ENCODE results near the gene DDR1.

Gene DDR1

DNA sequence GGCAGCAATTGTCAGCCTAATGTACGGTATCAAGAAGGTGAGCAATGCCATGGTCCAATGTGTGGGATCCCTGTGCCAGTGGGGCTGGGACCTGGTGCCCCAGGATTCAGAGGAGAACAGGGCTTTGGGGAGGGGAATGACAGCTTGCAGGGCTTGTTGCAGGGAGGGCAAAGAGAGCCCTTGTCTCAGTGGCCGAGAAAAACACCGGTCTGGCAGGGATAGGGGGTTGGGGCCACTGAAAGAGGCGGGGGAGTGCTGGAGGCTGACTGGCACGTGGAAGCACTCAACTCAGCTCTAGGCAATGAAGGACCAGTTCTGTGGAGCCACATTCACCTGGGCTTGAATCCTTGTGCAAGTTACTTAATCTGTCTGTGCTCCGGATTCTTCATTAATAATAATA lies 52.9 kb downstream of the DDR1 start:
- TF ChIP-seq REST (IDR thresholded peaks at IDR 0.05; ENCODE audit: insufficient read depth in 1 of 2, low read depth in 2 of 2, low read length in 2 of 2) (no peak), FOXP2 (optimal IDR thresholded peaks at IDR 0.05; ENCODE audit: borderline replicate concordance, extremely low read depth, extremely low read length, insufficient read depth) (no peak), TAF1 (IDR thresholded peaks at IDR 0.05; ENCODE audit: borderline replicate concordance, insufficient read depth, low read length) (no peak), SIN3A (IDR thresholded peaks at IDR 0.05; ENCODE audit: borderline replicate concordance, insufficient read depth, low read length) (no peak), POLR2AphosphoS5 (IDR thresholded peaks at IDR 0.05; ENCODE audit: low read depth, low read length) (no peak)

- TF ChIP-seq SIN3A (IDR thresholded peaks at IDR 0.05; ENCODE audit: borderline replicate concordance, insufficient read depth, low read length): no peak
- TF ChIP-seq FOXP2 (optimal IDR thresholded peaks at IDR 0.05; ENCODE audit: borderline replicate concordance, extremely low read depth, extremely low read length, insufficient read depth): no peak
- no peak for TF ChIP-seq TAF1 (IDR thresholded peaks at IDR 0.05; ENCODE audit: borderline replicate concordance, insufficient read depth, low read length)
- no peak for TF ChIP-seq POLR2AphosphoS5 (IDR thresholded peaks at IDR 0.05; ENCODE audit: low read depth, low read length)
- no peak for TF ChIP-seq REST (IDR thresholded peaks at IDR 0.05; ENCODE audit: insufficient read depth in 1 of 2, low read depth in 2 of 2, low read length in 2 of 2)
Observed at GRCh38 chr6:30938730-30939129, 54.4 kb downstream of the DDR1 start.

- TF ChIP-seq TAF1 (IDR thresholded peaks at IDR 0.05; ENCODE audit: borderline replicate concordance, insufficient read depth, low read length): no peak
- no peak for TF ChIP-seq FOXP2 (optimal IDR thresholded peaks at IDR 0.05; ENCODE audit: borderline replicate concordance, extremely low read depth, extremely low read length, insufficient read depth)
- no peak for TF ChIP-seq REST (IDR thresholded peaks at IDR 0.05; ENCODE audit: insufficient read depth in 1 of 2, low read depth in 2 of 2, low read length in 2 of 2)
- no peak for TF ChIP-seq POLR2AphosphoS5 (IDR thresholded peaks at IDR 0.05; ENCODE audit: low read depth, low read length)
- no peak for TF ChIP-seq SIN3A (IDR thresholded peaks at IDR 0.05; ENCODE audit: borderline replicate concordance, insufficient read depth, low read length)
Observed at GRCh38 chr6:30939473-30939872, 55.2 kb downstream of the DDR1 start.

DNA sequence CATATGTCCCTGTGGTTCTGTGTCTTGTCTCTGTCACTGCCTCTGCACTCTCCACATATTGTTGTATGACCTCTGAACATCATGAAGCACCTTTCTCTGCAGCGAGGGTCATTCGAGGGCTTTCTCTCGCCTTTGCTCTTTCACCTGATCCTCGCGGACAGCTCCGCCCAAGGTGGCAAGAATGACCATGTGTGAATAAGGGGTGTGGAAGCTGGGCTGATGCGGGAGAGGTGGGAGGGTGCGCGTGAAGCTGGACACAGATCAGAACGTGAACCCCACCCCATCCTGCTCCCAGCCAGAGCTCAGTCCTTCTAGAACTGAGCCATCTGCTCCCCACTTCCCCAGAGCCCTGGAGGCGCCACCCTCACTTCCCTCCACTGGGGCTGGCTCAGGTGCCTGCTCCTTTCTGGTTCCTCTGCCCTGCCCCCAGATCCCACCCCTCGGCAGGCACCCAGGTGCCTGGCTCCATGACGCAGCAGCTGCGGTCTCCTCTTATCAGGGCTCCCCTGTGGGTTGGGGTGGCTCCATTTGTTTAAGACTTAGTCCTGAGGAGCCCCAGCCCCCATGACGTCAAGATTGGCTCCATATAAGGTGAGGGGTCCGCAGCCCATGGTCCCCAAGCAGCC lies 56.2 kb downstream of the DDR1 start, which contains the start of gene MUCL3:
Gene MUCL3 (plus strand): TSS at position 613 of the 626 bp plus-strand sequence. CDS start 27 bp downstream, outside the sequence.
- TF ChIP-seq POLR2AphosphoS5 (IDR thresholded peaks at IDR 0.05; ENCODE audit: low read depth, low read length): no peak
- TF ChIP-seq TAF1 (IDR thresholded peaks at IDR 0.05; ENCODE audit: borderline replicate concordance, insufficient read depth, low read length): no peak
- TF ChIP-seq SIN3A (IDR thresholded peaks at IDR 0.05; ENCODE audit: borderline replicate concordance, insufficient read depth, low read length): no peak
- TF ChIP-seq REST (IDR thresholded peaks at IDR 0.05; ENCODE audit: insufficient read depth in 1 of 2, low read depth in 2 of 2, low read length in 2 of 2): no peak
- no peak for TF ChIP-seq FOXP2 (optimal IDR thresholded peaks at IDR 0.05; ENCODE audit: borderline replicate concordance, extremely low read depth, extremely low read length, insufficient read depth)
